ENCODE data around the gene PHLDB1. TPM values are rescaled to one million over a fixed set of nuclear protein-coding genes. Genes with fewer than 3 reads are reported as not detected.

Gene PHLDB1
- total RNA-seq, 6 donors from 2014 or later = 45.5 to 188 (median 100) TPM

DNA sequence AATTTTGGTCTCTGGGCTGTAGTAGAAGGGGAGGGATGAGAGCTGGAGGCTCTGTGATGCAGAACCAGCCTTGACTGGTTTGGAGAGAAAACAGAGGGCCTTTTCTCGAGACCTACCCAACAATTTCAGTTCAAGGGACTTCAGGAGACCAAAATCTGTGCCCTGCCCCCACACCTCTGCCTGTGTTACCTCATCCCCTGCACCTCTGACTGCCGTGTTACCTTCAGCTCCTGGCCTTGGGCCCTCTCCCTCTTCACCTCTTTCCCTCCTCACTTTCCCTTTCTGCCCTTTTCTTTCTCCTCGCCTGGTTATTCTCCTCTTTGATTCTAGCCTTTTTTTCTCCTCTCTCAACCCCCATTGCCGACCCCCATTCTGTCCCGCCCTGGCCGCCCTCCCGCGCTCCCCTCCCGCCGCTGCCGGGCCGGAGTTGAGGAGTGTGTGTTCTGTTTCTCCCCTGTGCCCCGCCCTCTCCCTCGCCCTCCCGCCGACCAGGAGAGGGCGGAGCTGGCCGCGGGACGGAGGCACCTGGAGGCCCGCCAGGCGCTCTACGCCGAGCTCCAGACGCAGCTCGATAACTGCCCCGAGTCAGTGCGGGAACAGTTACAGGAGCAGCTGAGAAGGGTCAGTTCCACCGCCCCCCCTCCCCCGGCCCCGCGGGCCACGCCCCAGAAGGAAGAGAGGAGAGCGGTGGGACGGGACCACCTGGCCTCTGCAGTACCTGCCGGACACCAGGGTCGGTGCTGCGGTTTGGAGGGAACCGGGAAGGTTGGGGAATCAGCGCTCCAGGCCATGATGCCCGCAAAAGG, 27.2 kb downstream of the PHLDB1 start:
- Histone ChIP-seq H3K27ac (peak overlapping the region; percentile 46 to 76 (median 69)), H3K4me3 (peak overlapping the region in 3 of 4 donors; percentile 19 to 46 (median 34)), H3K4me1 (peaks cover 30 to 49% (median 38%) of the 10 kb centered on the region in 4 donors), H3K36me3 (peaks cover 0 to 90% (median 35%) of the 10 kb centered on the region in 4 donors), H3K9me3 (no peaks in the 10 kb centered on the region), H3K27me3 (no peaks in the 10 kb centered on the region)
- ATAC-seq (ENCODE audit: low FRiP score in 2 of 2) = peak; percentile 73 to 89
- peak; percentile 85 to 95 for DNase-seq
- peak in 1 of 2 donors; percentile 8 for TF ChIP-seq POLR2AphosphoS5 (IDR thresholded peaks at IDR 0.05)
- TF ChIP-seq, protein P1, sequence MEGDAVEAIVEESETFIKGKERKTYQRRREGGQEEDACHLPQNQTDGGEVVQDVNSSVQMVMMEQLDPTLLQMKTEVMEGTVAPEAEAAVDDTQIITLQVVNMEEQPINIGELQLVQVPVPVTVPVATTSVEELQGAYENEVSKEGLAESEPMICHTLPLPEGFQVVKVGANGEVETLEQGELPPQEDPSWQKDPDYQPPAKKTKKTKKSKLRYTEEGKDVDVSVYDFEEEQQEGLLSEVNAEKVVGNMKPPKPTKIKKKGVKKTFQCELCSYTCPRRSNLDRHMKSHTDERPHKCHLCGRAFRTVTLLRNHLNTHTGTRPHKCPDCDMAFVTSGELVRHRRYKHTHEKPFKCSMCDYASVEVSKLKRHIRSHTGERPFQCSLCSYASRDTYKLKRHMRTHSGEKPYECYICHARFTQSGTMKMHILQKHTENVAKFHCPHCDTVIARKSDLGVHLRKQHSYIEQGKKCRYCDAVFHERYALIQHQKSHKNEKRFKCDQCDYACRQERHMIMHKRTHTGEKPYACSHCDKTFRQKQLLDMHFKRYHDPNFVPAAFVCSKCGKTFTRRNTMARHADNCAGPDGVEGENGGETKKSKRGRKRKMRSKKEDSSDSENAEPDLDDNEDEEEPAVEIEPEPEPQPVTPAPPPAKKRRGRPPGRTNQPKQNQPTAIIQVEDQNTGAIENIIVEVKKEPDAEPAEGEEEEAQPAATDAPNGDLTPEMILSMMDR (IDR thresholded peaks at IDR 0.05) = peak in 3 of 6 experiments; percentile 17 to 28 (median 25)
- no peak for TF ChIP-seq EP300 (IDR thresholded peaks at IDR 0.05)
- peak in 1 of 4 donors; percentile 25 for TF ChIP-seq POLR2A (IDR thresholded peaks at IDR 0.05)
- WGBS, 2 donors = 29 to 32% methylated on average over 23 to 40 of the region's 41 CpGs

DNA sequence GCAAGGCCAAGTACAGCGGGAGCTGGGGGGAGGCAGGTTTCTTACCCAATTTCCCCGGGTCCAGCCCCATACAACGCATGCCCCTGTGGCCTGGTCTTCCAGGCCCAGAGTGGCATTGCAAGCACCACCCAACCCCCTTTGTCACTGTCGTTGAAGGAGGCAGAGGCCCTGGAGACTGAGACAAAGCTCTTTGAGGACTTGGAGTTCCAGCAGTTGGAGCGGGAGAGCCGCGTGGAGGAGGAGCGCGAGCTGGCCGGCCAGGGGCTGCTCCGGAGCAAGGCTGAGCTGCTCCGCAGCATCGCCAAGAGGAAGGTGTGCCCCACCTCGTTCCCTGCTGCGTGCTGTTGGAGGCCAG, 27.8 kb downstream of the PHLDB1 start:
- Histone ChIP-seq H3K9me3 (no peaks in the 10 kb centered on the region), H3K36me3 (peaks cover 0 to 90% (median 40%) of the 10 kb centered on the region in 4 donors), H3K4me1 (peaks cover 24 to 44% (median 34%) of the 10 kb centered on the region in 4 donors), H3K4me3 (peak overlapping the region in 3 of 4 donors; percentile 19 to 46 (median 34)), H3K27ac (peak overlapping the region; percentile 46 to 76 (median 69)), H3K27me3 (no peaks in the 10 kb centered on the region)
- DNase-seq (peak; percentile 56 to 83), ATAC-seq (ENCODE audit: low FRiP score in 2 of 2) (peak in 1 of 2 donors; percentile 11)
- TF ChIP-seq POLR2AphosphoS5 (IDR thresholded peaks at IDR 0.05) (no peak), EP300 (IDR thresholded peaks at IDR 0.05) (no peak), POLR2A (IDR thresholded peaks at IDR 0.05) (no peak)
- TF ChIP-seq, protein P1 (IDR thresholded peaks at IDR 0.05) = no peak
- WGBS, 2 donors = 50 to 58% methylated on average over 11 to 15 of the region's 15 CpGs

DNA sequence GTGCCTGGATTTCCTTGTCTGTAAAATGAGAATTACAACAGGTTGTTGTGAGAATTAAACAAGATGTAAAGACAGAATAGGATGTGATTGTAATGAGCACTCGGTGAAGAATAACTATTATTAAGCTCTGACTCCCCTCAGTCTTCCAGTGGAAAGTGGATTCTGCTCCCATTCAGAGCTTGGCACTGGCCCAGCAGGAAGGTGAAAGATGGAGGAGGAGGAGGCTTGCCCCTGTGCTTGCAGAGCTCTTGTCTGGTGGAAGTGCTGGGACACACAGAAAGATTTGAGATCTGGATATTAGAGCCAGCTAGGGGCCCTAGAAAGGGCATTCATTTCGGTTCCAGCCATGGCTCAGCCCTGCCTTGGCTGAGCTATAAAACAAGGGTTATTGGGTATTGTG, 28.2 kb downstream of the PHLDB1 start:
- 65 to 70% methylated on average over 2 of the region's 2 CpGs for WGBS, 2 donors
- H3K9me3 ChIP-seq = no peaks in the 10 kb centered on the region
- ATAC-seq (ENCODE audit: low FRiP score in 2 of 2) (no peak), DNase-seq (no peak)
- TF ChIP-seq, protein P1 (IDR thresholded peaks at IDR 0.05) = no peak
- TF ChIP-seq POLR2AphosphoS5 (IDR thresholded peaks at IDR 0.05) = no peak
- no peak for TF ChIP-seq EP300 (IDR thresholded peaks at IDR 0.05)
- TF ChIP-seq POLR2A (IDR thresholded peaks at IDR 0.05) = no peak
- peak overlapping the region in 1 of 4 donors; percentile 46 for H3K4me3 ChIP-seq
- H3K27ac ChIP-seq = peak overlapping the region in 3 of 4 donors; percentile 65 to 76 (median 73)
- H3K27me3 ChIP-seq = no peaks in the 10 kb centered on the region
- H3K4me1 ChIP-seq = peaks cover 19 to 39% (median 30%) of the 10 kb centered on the region in 4 donors
- peaks cover 0 to 91% (median 41%) of the 10 kb centered on the region in 4 donors for H3K36me3 ChIP-seq

DNA sequence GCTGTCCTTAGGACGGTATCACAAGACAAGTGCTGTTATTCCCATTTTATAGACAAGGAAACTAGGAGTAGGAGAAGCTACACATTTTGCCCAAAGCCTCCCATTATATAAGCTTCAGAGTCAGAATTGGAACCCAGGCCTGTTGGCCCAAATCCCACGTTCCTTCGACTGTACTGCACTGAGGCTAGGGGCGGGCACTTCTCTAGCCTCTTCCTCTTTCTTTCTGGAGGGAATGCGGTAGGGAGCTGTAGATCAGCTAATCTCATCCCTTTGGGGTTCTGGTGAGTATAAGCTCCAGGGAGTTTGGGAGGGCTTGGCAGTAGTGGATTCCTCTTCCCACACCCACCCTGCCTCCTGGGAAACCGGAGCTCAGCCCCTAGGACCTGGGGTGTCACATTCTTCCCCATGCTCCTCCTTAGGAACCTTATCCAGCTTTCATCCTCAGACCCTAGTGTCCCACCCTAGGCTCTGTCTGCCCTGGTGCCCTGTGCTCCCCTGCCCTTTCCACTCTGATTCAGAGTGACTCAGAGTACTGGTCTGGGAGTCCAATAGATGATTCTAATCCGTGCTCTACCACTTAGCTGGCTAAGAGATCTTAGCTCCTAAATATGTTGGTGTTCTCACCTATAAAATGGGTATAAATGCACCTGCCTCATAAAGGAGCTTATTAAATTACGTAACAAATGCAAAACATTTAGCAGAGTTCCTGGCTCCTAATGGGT, 29.3 kb downstream of the PHLDB1 start:
- Histone ChIP-seq H3K36me3 (peaks cover 0 to 92% (median 40%) of the 10 kb centered on the region in 4 donors), H3K4me3 (no peak overlapping the region), H3K27ac (peak overlapping the region in 1 of 4 donors; percentile 7), H3K4me1 (peaks cover 15 to 32% (median 22%) of the 10 kb centered on the region in 4 donors), H3K9me3 (no peaks in the 10 kb centered on the region), H3K27me3 (no peaks in the 10 kb centered on the region)
- ATAC-seq (ENCODE audit: low FRiP score in 2 of 2) (no peak), DNase-seq (no peak)
- 74 to 78% methylated on average over 8 of the region's 8 CpGs for WGBS, 2 donors
- TF ChIP-seq POLR2AphosphoS5 (IDR thresholded peaks at IDR 0.05) (no peak), POLR2A (IDR thresholded peaks at IDR 0.05) (no peak), EP300 (IDR thresholded peaks at IDR 0.05) (no peak)
- TF ChIP-seq, protein P1 (IDR thresholded peaks at IDR 0.05) = no peak

Data from upper lobe of left lung (tissue), 6 donors.